GM12891 (cell line): ENCODE results near the gene FLG2.

Source experiments
- PAX5 ChIP-seq: IDR thresholded peaks from 2 replicates; pipeline ENCODE4 v1.6.1; 2011; ENCODE audit warnings: low read length, moderate library complexity, mild to moderate bottlenecking; ENCODE audit not compliant: insufficient read depth, severe bottlenecking
- POLR2A ChIP-seq: IDR thresholded peaks from 2 replicates; pipeline ENCODE4 v1.6.1; 2011; ENCODE audit warnings: low read depth, low read length, control low read depth
- POLR2AphosphoS5 ChIP-seq: IDR thresholded peaks from 2 replicates; pipeline ENCODE4 v1.6.1; 2011; ENCODE audit warnings: low read depth, low read length, control low read depth

DNA sequence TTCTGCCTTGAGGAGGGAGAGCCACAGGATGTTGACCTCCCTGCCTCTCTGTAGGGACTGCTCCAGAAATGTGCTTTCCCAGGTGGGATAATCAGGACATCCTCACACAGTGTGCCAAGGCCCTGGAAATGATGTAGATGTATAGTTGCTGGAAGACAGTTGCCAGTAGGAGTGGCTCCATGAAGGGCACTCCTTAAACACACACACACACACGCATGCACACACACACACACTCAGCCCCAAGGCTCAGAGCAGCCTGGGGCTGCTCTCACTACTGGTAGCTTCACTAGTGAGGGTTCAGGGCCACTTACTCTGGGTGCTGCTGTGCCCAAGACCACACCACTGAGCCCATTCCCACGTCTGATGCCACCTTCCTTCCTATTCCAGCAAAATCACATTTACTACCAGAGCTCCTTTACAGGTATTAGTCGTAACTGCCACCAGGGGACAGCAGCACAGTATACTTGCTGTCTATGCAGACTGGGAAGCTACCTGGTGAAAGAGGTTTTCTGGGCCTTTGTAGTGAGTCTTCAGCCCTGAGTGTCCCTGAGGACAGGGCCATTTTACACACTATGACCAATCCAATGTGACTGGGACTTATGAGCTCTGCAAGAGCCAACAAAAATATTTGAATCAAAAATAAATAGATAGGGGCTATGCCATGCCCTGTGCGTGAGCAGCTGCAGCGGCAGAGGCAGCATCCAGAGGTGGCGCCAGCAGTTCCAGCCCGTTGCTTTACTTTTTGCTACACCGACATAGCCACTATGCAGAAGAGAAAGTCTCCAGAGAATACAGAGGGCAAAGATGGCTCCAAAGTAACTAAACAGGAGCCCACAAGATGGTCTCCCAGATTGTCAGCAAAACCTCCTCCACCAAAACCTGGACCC, 39.2 kb upstream of the FLG2 start:
- no peak for TF ChIP-seq POLR2AphosphoS5
- no peak for TF ChIP-seq PAX5
- no peak for TF ChIP-seq POLR2A
